Lower lobe of right lung (tissue), 2 donors: ENCODE results near the gene ARAP1. TPM values are rescaled to one million over a fixed set of nuclear protein-coding genes. Genes with fewer than 3 reads are reported as not detected.

Experiments
- ATAC-seq, 2 donors: fragments of 200-7000 bp; cut with Tn5 transposase; one replicate each; pipeline ENCODE4 v1.9.1; 2020 to 2022; ENCODE audit warnings: mild to moderate bottlenecking in 2 of 2, moderate library complexity in 2 of 2
- DNase-seq: peaks from one replicate; pipeline ENCODE4 v3.0.0-alpha.2; 2020
- H3K27ac ChIP-seq: fragments of 200-600 bp; one replicate; pipeline ENCODE4 v1.8.0; 2022
- H3K27me3 ChIP-seq: fragments of 200-600 bp; one replicate; pipeline ENCODE4 v1.8.0; 2022; ENCODE audit warnings: low read depth
- H3K36me3 ChIP-seq: fragments of 200-600 bp; one replicate; pipeline ENCODE4 v1.8.0; 2022; ENCODE audit warnings: mild to moderate bottlenecking
- H3K4me1 ChIP-seq: fragments of 200-600 bp; one replicate; pipeline ENCODE4 v1.8.0; 2022
- H3K4me3 ChIP-seq: fragments of 200-600 bp; one replicate; pipeline ENCODE4 v1.8.0; 2022; ENCODE audit warnings: mild to moderate bottlenecking
- H3K9me3 ChIP-seq: fragments of 200-600 bp; one replicate; pipeline ENCODE4 v1.8.0; 2022
- CTCF ChIP-seq: fragments of 200-600 bp; IDR thresholded peaks from one replicate; pipeline ENCODE4 v1.8.0; 2022; ENCODE audit warnings: antibody characterized with exemption, mild to moderate bottlenecking
- intact Hi-C: fragments of 100-400 bp; cut with DNase I; formaldehyde crosslinking; loops from one replicate; pipeline ENCODE4 v1.11.0; 2022
- total RNA-seq: library from RNA; stranded (reverse); fragmentation: NEBNext Ultra II Directional; extraction: Animal tissue kit (Norgen Biotek cat#: 25700); gene quantifications from one replicate; pipeline ENCODE4 v1.2.1, GENCODE V29; 2021
- donor health status: DM: no; HTN: yes; CAD: no; lungs with severe emphysema.

The ARAP1 gene
- total RNA-seq, 1 donor from 2014 or later, result 276 TPM

DNA sequence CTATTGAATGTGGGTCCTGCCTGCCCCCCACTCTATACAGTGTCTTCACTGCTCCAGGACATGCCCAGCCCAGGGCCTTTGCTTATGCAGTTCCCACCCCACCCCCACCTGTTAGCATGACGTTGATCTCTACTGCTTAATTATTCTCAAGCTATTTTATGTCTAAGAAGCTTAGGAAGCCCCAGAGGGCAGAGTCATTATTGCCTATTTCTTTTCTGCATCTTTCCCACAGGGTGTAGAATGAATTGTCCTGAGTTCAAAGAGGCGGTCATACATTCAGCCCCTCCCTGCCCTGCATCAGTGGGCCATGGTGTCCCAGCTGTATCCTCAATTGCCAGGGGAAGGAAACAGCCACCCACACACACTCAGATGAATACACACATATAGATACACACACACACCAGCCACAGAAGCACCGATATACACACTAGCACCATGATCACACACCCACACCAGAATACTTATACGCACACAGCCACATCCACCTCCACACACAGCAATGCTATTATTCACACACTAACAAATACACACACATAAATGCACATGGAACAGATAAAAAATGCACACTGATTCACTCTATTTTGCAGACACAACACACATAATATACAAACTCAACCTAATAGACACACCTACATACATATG lies 79.5 kb downstream of the ARAP1 start:
- intact Hi-C loops, result no loop called here
- Histone ChIP-seq H3K27ac (no peak overlapping the region), H3K9me3 (peaks cover 3% of the 10 kb centered on the region), H3K27me3 (peaks cover 81% of the 10 kb centered on the region), H3K4me1 (no peaks in the 10 kb centered on the region), H3K4me3 (no peak overlapping the region), H3K36me3 (no peaks in the 10 kb centered on the region)
- ATAC-seq (no peak), DNase-seq (no peak)
- no peak for TF ChIP-seq CTCF

GRCh38 chr11:72671152-72672099 lies 80.8 kb downstream of the ARAP1 start:
- Histone ChIP-seq H3K4me1 (no peaks in the 10 kb centered on the region), H3K4me3 (no peak overlapping the region), H3K27ac (no peak overlapping the region), H3K9me3 (peaks cover 10% of the 10 kb centered on the region), H3K36me3 (no peaks in the 10 kb centered on the region), H3K27me3 (peaks cover 68% of the 10 kb centered on the region)
- intact Hi-C loops, result no loop called here
- DNase-seq, result no peak
- ATAC-seq, result no peak
- no peak for TF ChIP-seq CTCF

- H3K36me3 ChIP-seq, result no peaks in the 10 kb centered on the region
- H3K27me3 ChIP-seq, result peaks cover 56% of the 10 kb centered on the region
- no peaks in the 10 kb centered on the region for H3K4me1 ChIP-seq
- TF ChIP-seq CTCF, result no peak
- DNase-seq, result no peak
- no peak overlapping the region for H3K4me3 ChIP-seq
- intact Hi-C loops, result no loop called here
- no peak overlapping the region for H3K27ac ChIP-seq
- no peak for ATAC-seq
- peaks cover 10% of the 10 kb centered on the region for H3K9me3 ChIP-seq
These were observed 82.2 kb downstream of the ARAP1 start for GRCh38 chr11:72670041-72670440.

- no peak for TF ChIP-seq CTCF
- no peaks in the 10 kb centered on the region for H3K4me1 ChIP-seq
- no peak overlapping the region for H3K4me3 ChIP-seq
- H3K9me3 ChIP-seq, result peaks cover 10% of the 10 kb centered on the region
- DNase-seq, result no peak
- intact Hi-C loops, result no loop called here
- H3K36me3 ChIP-seq, result no peaks in the 10 kb centered on the region
- H3K27ac ChIP-seq, result no peak overlapping the region
- H3K27me3 ChIP-seq, result peaks cover 57% of the 10 kb centered on the region
- ATAC-seq, result no peak
These were observed 82.7 kb downstream of the ARAP1 start for GRCh38 chr11:72669527-72669926.

DNA sequence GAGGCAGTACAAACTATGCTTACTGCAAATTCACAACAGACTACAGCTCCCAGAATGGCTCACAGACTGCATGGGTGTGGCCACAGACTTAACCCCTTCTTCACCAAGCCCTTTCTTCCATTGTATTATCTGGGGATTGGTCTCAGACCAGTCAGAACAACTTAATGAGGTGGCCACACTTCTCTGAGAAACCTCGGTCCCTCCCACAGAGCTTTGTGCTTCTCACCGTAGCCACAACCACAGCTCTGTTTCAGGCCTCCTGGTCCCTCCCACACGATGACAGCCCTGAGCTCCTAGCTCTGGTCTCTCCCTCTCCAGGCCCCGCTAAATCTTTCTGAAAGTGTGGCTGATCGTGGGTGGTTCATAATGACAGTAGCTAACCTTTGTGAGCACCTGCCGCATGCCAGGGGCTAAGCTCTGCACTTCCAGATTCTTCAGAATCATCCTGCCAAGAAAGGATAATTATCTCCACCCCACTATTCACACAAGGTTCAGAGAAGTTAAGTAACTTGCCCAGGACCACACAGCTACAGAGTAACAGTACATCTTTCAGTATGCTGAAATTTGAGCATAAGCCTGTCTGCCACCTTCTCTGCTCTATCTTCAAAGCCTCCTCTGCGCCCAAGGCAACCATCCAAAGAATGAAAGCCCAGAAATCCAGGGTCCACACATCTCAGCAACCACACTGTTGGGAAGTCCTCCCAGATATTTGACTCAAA lies 83.4 kb downstream of the ARAP1 start:
- no peak overlapping the region for H3K4me3 ChIP-seq
- no peaks in the 10 kb centered on the region for H3K4me1 ChIP-seq
- TF ChIP-seq CTCF, result no peak
- no peaks in the 10 kb centered on the region for H3K36me3 ChIP-seq
- no peak overlapping the region for H3K27ac ChIP-seq
- DNase-seq (no peak), ATAC-seq (no peak)
- peaks cover 53% of the 10 kb centered on the region for H3K27me3 ChIP-seq
- peaks cover 10% of the 10 kb centered on the region for H3K9me3 ChIP-seq
- intact Hi-C loops, result no loop called here
